Caco-2 (cell line): ENCODE data around the gene OSBPL5. TPM values are rescaled to one million over a fixed set of nuclear protein-coding genes. Genes with fewer than 3 reads are reported as not detected.

Experiments used
- BruUV-seq: library from RNA; stranded (reverse); fragments of 400-500 nt; replicated peaks from 2 replicates; lab custom pipeline; 2021; lab: Mats Ljungman, UMichigan
- CTCF ChIA-PET: fragments of 300-600 bp; sonication (Branson Sonifier 250); formaldehyde crosslinking; loops from one replicate; lab custom pipeline; 2022; ENCODE audit warnings: antibody characterized with exemption; lab: Charles Lee
- POLR2A ChIA-PET: fragments of 300-600 bp; sonication (Branson Sonifier 250); formaldehyde crosslinking; loops from one replicate; lab custom pipeline; 2022; ENCODE audit warnings: antibody characterized with exemption; lab: Charles Lee
- DNase-seq, 2 experiments: peaks; one replicate each; pipeline versions ENCODE4 v3.0.0 to v3.0.0-alpha.2; 2020 to 2022
- H3K27me3 ChIP-seq: replicated peaks from 2 replicates; pipeline ENCODE4 v1.6.0; 2011; ENCODE audit warnings: low read length; ENCODE audit not compliant: control insufficient read depth, insufficient read depth
- H3K36me3 ChIP-seq: 2 replicates; pipeline ENCODE4 v1.5.1; 2011; ENCODE audit warnings: low read length; ENCODE audit not compliant: control insufficient read depth, insufficient read depth
- H3K4me1 ChIP-seq: fragments of 250-450 bp; sonication (Bioruptor Pico); 2 replicates; pipeline ENCODE4 v1.5.1; 2020; ENCODE audit warnings: mild to moderate bottlenecking
- H3K4me3 ChIP-seq: 2 replicates; pipeline ENCODE4 v1.5.1; 2011; ENCODE audit warnings: low read depth, mild to moderate bottlenecking, control low read depth, low read length
- H3K9me3 ChIP-seq: fragments of 250-450 bp; sonication (Bioruptor Pico); 2 replicates; pipeline ENCODE4 v1.5.1; 2020; ENCODE audit warnings: mild to moderate bottlenecking, moderate library complexity
- H3K27ac Mint-ChIP-seq: one replicate; pipeline ENCODE4 v1.8.0; 2022; ENCODE audit warnings: mixed read lengths; ENCODE audit not compliant: unreplicated experiment
- H3K27me3 Mint-ChIP-seq: one replicate; pipeline ENCODE4 v1.8.0; 2022; ENCODE audit warnings: mixed read lengths; ENCODE audit not compliant: insufficient read depth, unreplicated experiment
- H3K36me3 Mint-ChIP-seq: one replicate; pipeline ENCODE4 v1.8.0; 2022; ENCODE audit warnings: mild to moderate bottlenecking, mixed read lengths; ENCODE audit not compliant: insufficient read depth, unreplicated experiment
- H3K4me1 Mint-ChIP-seq: one replicate; pipeline ENCODE4 v1.8.0; 2022; ENCODE audit warnings: low read depth, mixed read lengths; ENCODE audit not compliant: unreplicated experiment
- H3K4me3 Mint-ChIP-seq: one replicate; pipeline ENCODE4 v1.8.0; 2022; ENCODE audit warnings: mild to moderate bottlenecking, moderate library complexity, mixed read lengths; ENCODE audit not compliant: unreplicated experiment
- H3K9me3 Mint-ChIP-seq: one replicate; pipeline ENCODE4 v1.8.0; 2022; ENCODE audit warnings: mixed read lengths; ENCODE audit not compliant: unreplicated experiment
- intact Hi-C: fragments of 100-400 bp; cut with micrococcal nuclease; formaldehyde crosslinking; loops from one replicate; pipeline ENCODE4 v1.10.0; 2022; ENCODE audit not compliant: unreplicated experiment
- total RNA-seq: library from RNA; stranded (reverse); gene quantifications from 2 replicates; pipeline ENCODE4 v1.2.3, GENCODE V29; 2022
- TF ChIP-seq, protein P1 (sequence below), 2 experiments: fragments of 200-600 bp in 1 of 2; IDR thresholded peaks; 1 replicate in 1 of 2; 2 replicates in 1 of 2; pipeline versions ENCODE4 v1.5.1 to v1.8.0; 2011 to 2022; ENCODE audit warnings: antibody characterized with exemption in 1 of 2, control low read depth in 1 of 2, inconsistent platforms in 1 of 2, low read depth in 1 of 2, low read length in 1 of 2, mild to moderate bottlenecking in 1 of 2, moderate library complexity in 1 of 2; ENCODE audit not compliant: insufficient read depth in 1 of 2, severe bottlenecking in 1 of 2, unreplicated experiment in 1 of 2

OSBPL5 gene
- total RNA-seq, 1 experiment from 2014 or later, result 4.9 TPM

DNA sequence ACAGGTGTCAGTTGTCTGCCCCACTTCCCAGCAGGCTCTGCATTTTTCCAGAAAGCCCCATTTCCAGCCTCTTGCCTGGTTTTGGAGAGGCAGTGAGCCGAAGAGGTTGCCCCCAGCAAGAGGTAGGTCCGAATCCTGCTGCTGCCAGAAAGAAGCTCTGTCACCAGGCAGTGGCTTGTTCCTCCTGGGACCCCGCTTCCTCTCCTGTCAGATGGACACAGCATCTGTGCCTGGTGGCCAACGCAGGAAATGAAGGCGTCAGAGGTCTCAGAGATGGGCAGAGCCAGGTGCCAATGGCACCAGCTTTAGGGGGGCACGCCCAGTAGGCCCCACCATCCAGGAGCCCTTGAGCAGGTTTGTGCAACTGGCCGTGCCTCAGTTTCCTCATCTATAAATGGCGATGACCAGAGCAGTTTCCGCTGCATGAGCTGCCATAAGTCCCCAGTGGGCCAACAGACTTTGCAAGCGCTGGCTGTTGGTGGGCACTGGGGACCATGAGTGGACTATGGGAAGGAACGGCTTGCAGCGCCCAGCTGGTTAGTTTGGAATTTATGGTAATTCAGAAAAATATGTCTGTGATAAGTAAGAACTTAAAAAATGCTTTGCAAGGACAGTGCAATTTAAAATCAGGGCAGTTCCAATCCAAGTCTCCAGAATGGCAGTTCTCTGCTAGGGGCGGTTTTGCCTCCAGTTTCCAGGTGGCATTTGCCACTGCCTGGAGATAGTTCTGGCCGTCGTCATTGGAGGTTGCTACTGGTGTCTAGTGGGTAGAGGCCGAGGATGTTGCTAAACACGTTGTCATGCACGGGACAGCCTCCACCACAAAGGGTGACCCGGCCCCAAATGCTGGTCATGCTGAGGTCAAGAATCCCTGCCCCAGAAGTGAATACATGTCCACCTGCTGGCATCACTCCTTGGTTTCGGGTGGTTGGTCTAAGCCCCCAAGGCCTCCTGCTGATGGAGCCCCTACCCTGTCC, 2.3 kb upstream of the OSBPL5 start:
- Histone ChIP-seq H3K27me3 (no peaks in the 10 kb centered on the region), H3K4me3 (no peak overlapping the region), H3K9me3 (no peaks in the 10 kb centered on the region), H3K36me3 (no peaks in the 10 kb centered on the region), H3K4me1 (no peaks in the 10 kb centered on the region)
- intact Hi-C loops, result no loop called here
- BruUV-seq, result no TSS peak
- Mint-ChIP-seq H3K4me3 (no peak overlapping the region), H3K36me3 (no peaks in the 10 kb centered on the region), H3K27ac (no peak overlapping the region), H3K9me3 (no peaks in the 10 kb centered on the region), H3K4me1 (peaks cover 6% of the 10 kb centered on the region), H3K27me3 (peaks cover 8% of the 10 kb centered on the region)
- DNase-seq, result no peak
- ChIA-PET POLR2A (no interaction called here), CTCF (no interaction called here)
- TF ChIP-seq, protein P1, sequence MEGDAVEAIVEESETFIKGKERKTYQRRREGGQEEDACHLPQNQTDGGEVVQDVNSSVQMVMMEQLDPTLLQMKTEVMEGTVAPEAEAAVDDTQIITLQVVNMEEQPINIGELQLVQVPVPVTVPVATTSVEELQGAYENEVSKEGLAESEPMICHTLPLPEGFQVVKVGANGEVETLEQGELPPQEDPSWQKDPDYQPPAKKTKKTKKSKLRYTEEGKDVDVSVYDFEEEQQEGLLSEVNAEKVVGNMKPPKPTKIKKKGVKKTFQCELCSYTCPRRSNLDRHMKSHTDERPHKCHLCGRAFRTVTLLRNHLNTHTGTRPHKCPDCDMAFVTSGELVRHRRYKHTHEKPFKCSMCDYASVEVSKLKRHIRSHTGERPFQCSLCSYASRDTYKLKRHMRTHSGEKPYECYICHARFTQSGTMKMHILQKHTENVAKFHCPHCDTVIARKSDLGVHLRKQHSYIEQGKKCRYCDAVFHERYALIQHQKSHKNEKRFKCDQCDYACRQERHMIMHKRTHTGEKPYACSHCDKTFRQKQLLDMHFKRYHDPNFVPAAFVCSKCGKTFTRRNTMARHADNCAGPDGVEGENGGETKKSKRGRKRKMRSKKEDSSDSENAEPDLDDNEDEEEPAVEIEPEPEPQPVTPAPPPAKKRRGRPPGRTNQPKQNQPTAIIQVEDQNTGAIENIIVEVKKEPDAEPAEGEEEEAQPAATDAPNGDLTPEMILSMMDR (IDR thresholded peaks at IDR 0.05; ENCODE audit: insufficient read depth in 1 of 2, low read depth in 1 of 2, low read length in 1 of 2, severe bottlenecking in 1 of 2, unreplicated experiment in 1 of 2), result no peak

DNA sequence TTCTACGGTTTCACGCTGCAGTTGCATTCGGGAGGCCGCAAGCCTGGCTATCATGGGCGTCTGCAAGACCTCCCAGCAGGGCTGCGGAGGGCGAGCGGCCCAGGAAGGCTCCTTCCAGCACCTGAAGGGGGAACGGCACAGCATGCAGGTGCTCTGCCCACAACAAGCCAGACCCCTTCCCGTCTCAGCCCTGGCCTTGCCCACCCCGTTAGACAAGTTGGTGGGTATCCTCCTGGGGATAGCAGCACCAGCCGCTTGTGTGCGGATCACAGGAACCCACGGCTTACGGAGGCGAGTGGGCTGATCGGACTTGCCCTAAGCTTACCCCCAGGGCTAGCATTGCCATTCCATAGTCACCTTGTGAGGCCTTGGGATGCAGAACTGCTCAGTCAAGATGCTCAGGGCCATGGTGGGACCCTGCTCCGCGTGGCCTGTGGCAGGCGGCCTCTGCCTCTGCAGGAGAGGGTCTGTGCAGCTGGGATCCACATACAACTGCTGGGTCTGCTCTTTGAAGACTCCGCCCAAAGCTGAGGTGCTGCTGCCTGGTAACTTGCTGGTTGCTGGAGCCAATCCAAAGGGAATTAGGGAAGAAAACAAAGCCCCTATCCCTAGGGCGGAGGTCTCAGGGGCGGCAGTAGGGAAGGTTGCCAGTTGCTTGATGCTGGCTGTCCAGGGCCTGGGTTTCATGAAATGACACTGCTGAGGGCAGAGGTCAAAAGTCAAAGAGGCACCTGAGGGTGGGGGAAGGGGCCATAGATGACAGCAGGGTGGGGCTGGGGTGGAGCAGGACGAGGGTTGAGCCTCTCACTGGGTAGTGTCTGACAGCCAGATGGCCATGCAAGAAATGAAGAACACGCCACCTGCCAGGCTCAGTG, 1.4 kb upstream of the OSBPL5 start:
- Mint-ChIP-seq H3K27ac (no peak overlapping the region), H3K4me1 (peaks cover 6% of the 10 kb centered on the region), H3K27me3 (peaks cover 5% of the 10 kb centered on the region), H3K9me3 (no peaks in the 10 kb centered on the region), H3K4me3 (no peak overlapping the region), H3K36me3 (no peaks in the 10 kb centered on the region)
- ChIA-PET CTCF (no interaction called here), POLR2A (no interaction called here)
- Histone ChIP-seq H3K36me3 (no peaks in the 10 kb centered on the region), H3K4me3 (no peak overlapping the region), H3K27me3 (no peaks in the 10 kb centered on the region), H3K4me1 (no peaks in the 10 kb centered on the region), H3K9me3 (no peaks in the 10 kb centered on the region)
- intact Hi-C loops, result no loop called here
- TF ChIP-seq, protein P1 (IDR thresholded peaks at IDR 0.05; ENCODE audit: insufficient read depth in 1 of 2, low read depth in 1 of 2, low read length in 1 of 2, severe bottlenecking in 1 of 2, unreplicated experiment in 1 of 2), result no peak
- no peak for DNase-seq
- BruUV-seq, result no TSS peak

DNA sequence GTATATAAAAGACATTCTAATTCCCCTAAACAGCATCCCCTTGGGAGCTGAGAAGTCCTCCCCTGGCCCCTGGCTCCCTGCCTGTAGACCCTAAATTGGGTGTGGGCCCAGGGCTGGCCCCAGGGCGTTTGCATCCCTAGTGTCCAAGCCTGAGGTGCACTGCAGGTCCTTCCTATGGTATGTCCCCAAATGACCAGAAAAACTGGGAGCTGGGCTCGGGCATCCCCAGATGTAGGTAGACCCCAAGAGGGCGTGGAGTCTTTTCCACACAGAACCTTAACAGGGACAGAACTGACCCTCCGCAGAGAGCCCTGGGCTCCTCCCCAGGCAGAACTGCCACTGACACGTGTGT, 782 bp upstream of the OSBPL5 start:
- TF ChIP-seq, protein P1 (IDR thresholded peaks at IDR 0.05; ENCODE audit: insufficient read depth in 1 of 2, low read depth in 1 of 2, low read length in 1 of 2, severe bottlenecking in 1 of 2, unreplicated experiment in 1 of 2), result no peak
- H3K4me3 Mint-ChIP-seq, result peak overlapping the region; percentile 75
- intact Hi-C loops, result no loop called here
- H3K36me3 Mint-ChIP-seq, result no peaks in the 10 kb centered on the region
- H3K27me3 ChIP-seq, result no peaks in the 10 kb centered on the region
- no peaks in the 10 kb centered on the region for H3K36me3 ChIP-seq
- peak overlapping the region; percentile 84 for H3K27ac Mint-ChIP-seq
- peaks cover 6% of the 10 kb centered on the region for H3K4me1 Mint-ChIP-seq
- no peak for DNase-seq
- ChIA-PET CTCF (no interaction called here), POLR2A (no interaction called here)
- H3K27me3 Mint-ChIP-seq, result peaks cover 4% of the 10 kb centered on the region
- BruUV-seq, result no TSS peak
- H3K4me1 ChIP-seq, result no peaks in the 10 kb centered on the region
- H3K9me3 ChIP-seq, result no peaks in the 10 kb centered on the region
- no peak overlapping the region for H3K4me3 ChIP-seq
- no peaks in the 10 kb centered on the region for H3K9me3 Mint-ChIP-seq
